Ascending aorta (tissue), 2 donors: Measurements from ENCODE around the gene PARP16. TPM values are rescaled to one million over a fixed set of nuclear protein-coding genes. Genes with fewer than 3 reads are reported as not detected.

ENCODE experiments used
- DNase-seq, 2 donors: peaks; one replicate each; pipeline ENCODE4 v3.0.0-alpha.2; 2019; ENCODE audit warnings: low spot score in 2 of 2
- H3K27ac ChIP-seq, 2 donors: fragments of 200-600 bp; sonication (generic); one replicate each; pipeline ENCODE4 v1.5.1; 2016 to 2017; ENCODE audit warnings: mild to moderate bottlenecking in 1 of 2
- H3K27me3 ChIP-seq: fragments of 200-600 bp; sonication (generic); one replicate; pipeline ENCODE4 v1.5.1; 2017
- H3K36me3 ChIP-seq, 2 donors: fragments of 200-600 bp; sonication (generic); one replicate each; pipeline ENCODE4 v1.5.1; 2016
- H3K4me1 ChIP-seq, 2 donors: fragments of 200-600 bp; sonication (generic); one replicate each; pipeline ENCODE4 v1.5.1; 2016 to 2017; ENCODE audit warnings: mild to moderate bottlenecking in 1 of 2
- H3K4me3 ChIP-seq, 2 donors: fragments of 200-600 bp; sonication (generic); one replicate each; pipeline ENCODE4 v1.5.1; 2016 to 2017; ENCODE audit warnings: mild to moderate bottlenecking in 1 of 2
- H3K9me3 ChIP-seq, 2 donors: fragments of 200-600 bp; sonication (generic); one replicate each; pipeline ENCODE4 v1.5.1; 2016
- CTCF ChIP-seq, 3 experiments: fragments of 200-600 bp in 2 of 3; fragments of 450-650 bp in 1 of 3; sonication (generic) in 2 of 3; IDR thresholded peaks; one replicate each; pipeline ENCODE4 v1.5.1; 2016 to 2019; ENCODE audit warnings: antibody characterized with exemption in 3 of 3, mild to moderate bottlenecking in 1 of 3, moderate library complexity in 1 of 3
- intact Hi-C: fragments of 100-400 bp; cut with DNase I; formaldehyde crosslinking; loops from one replicate; pipeline ENCODE4 v1.15.1; 2023
- total RNA-seq: library from RNA; depleted of rRNA; stranded (reverse); fragments of >200 nt; gene quantifications from one replicate; pipeline ENCODE4 v1.1.0, GENCODE V29; 2016

PARP16 gene
- total RNA-seq, 1 donor from 2014 or later = 2.9 TPM

- H3K4me1 ChIP-seq = no peaks in the 10 kb centered on the region
- TF ChIP-seq CTCF (IDR thresholded peaks at IDR 0.05) = no peak
- intact Hi-C loops = no loop called here
- H3K36me3 ChIP-seq = no peaks in the 10 kb centered on the region
- no peak within 1 kb of the TSS for H3K27ac ChIP-seq
- no peak within 1 kb of the TSS for H3K4me3 ChIP-seq
- H3K27me3 ChIP-seq = no peaks in the 10 kb centered on the region
- DNase-seq = no peak
- no peaks in the 10 kb centered on the region for H3K9me3 ChIP-seq
These were observed 75.8 kb downstream of the PARP16 start, which contains the start of gene CILP for GRCh38 chr15:65210770-65211481. TSS of gene CILP (minus strand) at chr15:65211473. CDS start at chr15:65209755, 1,718 bp downstream.

- H3K27me3 ChIP-seq = no peaks in the 10 kb centered on the region
- intact Hi-C loops = no loop called here
- DNase-seq = no peak
- no peaks in the 10 kb centered on the region for H3K36me3 ChIP-seq
- H3K4me1 ChIP-seq = no peaks in the 10 kb centered on the region
- H3K27ac ChIP-seq = no peak overlapping the region
- H3K4me3 ChIP-seq = no peak overlapping the region
- H3K9me3 ChIP-seq = no peaks in the 10 kb centered on the region
- TF ChIP-seq CTCF (IDR thresholded peaks at IDR 0.05) = no peak
These were observed 76.7 kb downstream of the PARP16 start for GRCh38 chr15:65209701-65210643.

GRCh38 chr15:65208647-65209046 lies 78.0 kb downstream of the PARP16 start:
- DNase-seq = no peak
- Histone ChIP-seq H3K36me3 (no peaks in the 10 kb centered on the region), H3K9me3 (no peaks in the 10 kb centered on the region), H3K27ac (no peak overlapping the region), H3K4me1 (no peaks in the 10 kb centered on the region), H3K27me3 (no peaks in the 10 kb centered on the region), H3K4me3 (no peak overlapping the region)
- intact Hi-C loops = no loop called here
- TF ChIP-seq CTCF (IDR thresholded peaks at IDR 0.05) = no peak

Other genes starting within 250 kb of the PARP16 start
- gene SLC51B, start 241.5 kb downstream of the PARP16 start, total RNA-seq = not detected
- 187 TPM for gene RASL12, start 218.9 kb downstream of the PARP16 start, total RNA-seq
- gene KBTBD13, start 210.1 kb downstream of the PARP16 start, total RNA-seq = 0.21 TPM
- 10.9 TPM for gene UBAP1L, start 171.7 kb downstream of the PARP16 start, total RNA-seq
- gene PDCD7, start 153.1 kb downstream of the PARP16 start, total RNA-seq = 9.2 TPM
- gene CLPX, start 101.5 kb downstream of the PARP16 start, total RNA-seq = 13.7 TPM
- 1.8 TPM for gene CILP, start 75.4 kb downstream of the PARP16 start, total RNA-seq
- gene RNU5A-1, start 9.2 kb upstream of the PARP16 start, total RNA-seq = not detected
- not detected for gene RNU5B-1, start 17.8 kb upstream of the PARP16 start, total RNA-seq
- not detected for gene IGDCC3, start 91.1 kb upstream of the PARP16 start, total RNA-seq
- gene IGDCC4, start 136.1 kb upstream of the PARP16 start, total RNA-seq = 1.9 TPM
- 69.0 TPM for gene DPP8, start 230.8 kb upstream of the PARP16 start, total RNA-seq
- gene HACD3, start 243.6 kb upstream of the PARP16 start, total RNA-seq = 46.2 TPM